ENCODE measurements around the gene CX3CR1. TPM values are rescaled to one million over a fixed set of nuclear protein-coding genes. Genes with fewer than 3 reads are reported as not detected.

CX3CR1 gene
- total RNA-seq, 2 experiments from 2014 or later: 0.13 TPM; not detected in 1

- no peak overlapping the region for H3K4me3 ChIP-seq (ENCODE audit: low read depth, low read length, poor library complexity, severe bottlenecking)
- H3K79me2 ChIP-seq (ENCODE audit: insufficient read depth, low read depth, low read length): no peaks in the 10 kb centered on the region
- H3K4me1 ChIP-seq (ENCODE audit: insufficient read depth, low read length, poor library complexity, severe bottlenecking): no peaks in the 10 kb centered on the region
- H3K9me3 ChIP-seq (ENCODE audit: low read length): peaks cover 21% of the 10 kb centered on the region; the same call in 1 of the 2 replicates
- intact Hi-C loops (cut with micrococcal nuclease; ENCODE audit: unreplicated experiment): no loop called here
- H3K9me2 ChIP-seq (ENCODE audit: insufficient read depth, low read length): no peaks in the 10 kb centered on the region
- no peaks in the 10 kb centered on the region for H3K36me3 ChIP-seq (ENCODE audit: insufficient read depth, low read length)
- DNase-seq (ENCODE audit: low spot score): peak; percentile 31
- BruUV-seq (replicated peaks): no TSS peak
- H2AFZ ChIP-seq (ENCODE audit: low read length): no peak overlapping the region
- H3K4me2 ChIP-seq (ENCODE audit: low read length): no peak overlapping the region
- ChIA-PET CTCF (ENCODE audit: unreplicated experiment) (no interaction called here), POLR2A (interaction anchor here (0.8 kb wide), 1 partner anchor 9 kb away, joined by 3 read pairs; no protein-coding TSS in a partner anchor)
- H4K20me1 ChIP-seq (ENCODE audit: insufficient read depth, low read length): no peaks in the 10 kb centered on the region
- TF ChIP-seq CTCF (conservative IDR thresholded peaks at IDR 0.05; ENCODE audit: low read length): no peak
- H3K27ac ChIP-seq (ENCODE audit: low read depth, low read length, poor library complexity, severe bottlenecking): no peak overlapping the region
These were observed 19.4 kb upstream of the CX3CR1 start for GRCh38 chr3:39299279-39299678.

GRCh38 chr3:39296197-39297077, 16.6 kb upstream of the CX3CR1 start:
- Histone ChIP-seq H3K4me2 (ENCODE audit: low read length) (no peak overlapping the region), H3K79me2 (ENCODE audit: insufficient read depth, low read depth, low read length) (no peaks in the 10 kb centered on the region), H4K20me1 (ENCODE audit: insufficient read depth, low read length) (no peaks in the 10 kb centered on the region), H3K4me1 (ENCODE audit: insufficient read depth, low read length, poor library complexity, severe bottlenecking) (no peaks in the 10 kb centered on the region), H3K9me3 (ENCODE audit: low read length) (peaks cover 21% of the 10 kb centered on the region; the same call in 1 of the 2 replicates), H3K36me3 (ENCODE audit: insufficient read depth, low read length) (no peaks in the 10 kb centered on the region), H3K4me3 (ENCODE audit: low read depth, low read length, poor library complexity, severe bottlenecking) (no peak overlapping the region), H3K9me2 (ENCODE audit: insufficient read depth, low read length) (no peaks in the 10 kb centered on the region), H2AFZ (ENCODE audit: low read length) (no peak overlapping the region), H3K27ac (ENCODE audit: low read depth, low read length, poor library complexity, severe bottlenecking) (no peak overlapping the region)
- intact Hi-C loops (cut with micrococcal nuclease; ENCODE audit: unreplicated experiment): no loop called here
- ChIA-PET POLR2A (interaction anchor here (1.0 kb wide), 1 partner anchor 84 kb away, joined by 3 read pairs; no protein-coding TSS in a partner anchor), CTCF (ENCODE audit: unreplicated experiment) (interaction anchor here (0.6 kb wide), 1 partner anchor 111 kb away, joined by 3 read pairs; no protein-coding TSS in a partner anchor)
- TF ChIP-seq CTCF (conservative IDR thresholded peaks at IDR 0.05; ENCODE audit: low read length) (no peak), EZH2phosphoT487 (IDR thresholded peaks at IDR 0.05; ENCODE audit: borderline replicate concordance, low read depth, low read length) (no peak)
- no TSS peak for BruUV-seq (replicated peaks)
- no peak for DNase-seq (ENCODE audit: low spot score)
